Muscle layer of colon (tissue), 2 donors: ENCODE results near the gene XCL2.
"Not testable (repeated sequence)": the region's sequence is repeated elsewhere in the genome, so short reads cannot be mapped to it uniquely, and the experiment has no call there.

Experiments
- H3K27ac ChIP-seq: one replicate; pipeline ENCODE4 v1.7.0; 2013; ENCODE audit warnings: low read depth, mild to moderate bottlenecking, low read length, moderate library complexity
- H3K27me3 ChIP-seq, 2 donors: one replicate each; pipeline ENCODE4 v1.7.0; 2013; ENCODE audit warnings: low read length in 2 of 2, mild to moderate bottlenecking in 2 of 2; ENCODE audit not compliant: insufficient read depth in 2 of 2, control insufficient read depth in 1 of 2
- H3K36me3 ChIP-seq: one replicate; pipeline ENCODE4 v1.7.0; 2013; ENCODE audit warnings: mild to moderate bottlenecking, low read length; ENCODE audit not compliant: insufficient read depth
- H3K4me1 ChIP-seq: one replicate; pipeline ENCODE4 v1.7.0; 2013; ENCODE audit warnings: mild to moderate bottlenecking, low read length; ENCODE audit not compliant: insufficient read depth
- H3K4me3 ChIP-seq, 2 donors: one replicate each; pipeline ENCODE4 v1.7.0; 2013; ENCODE audit warnings: low read length in 2 of 2, low read depth in 1 of 2, mild to moderate bottlenecking in 1 of 2, moderate library complexity in 1 of 2
- H3K9ac ChIP-seq: one replicate; pipeline ENCODE4 v1.7.0; 2013; ENCODE audit warnings: low read length
- H3K9me3 ChIP-seq: one replicate; pipeline ENCODE4 v1.7.0; 2013; ENCODE audit warnings: mild to moderate bottlenecking, low read length
- donor health status: abdominal sarcoma.
- donor health status: Adenocarcinoma of cecum.

Gene XCL2

DNA sequence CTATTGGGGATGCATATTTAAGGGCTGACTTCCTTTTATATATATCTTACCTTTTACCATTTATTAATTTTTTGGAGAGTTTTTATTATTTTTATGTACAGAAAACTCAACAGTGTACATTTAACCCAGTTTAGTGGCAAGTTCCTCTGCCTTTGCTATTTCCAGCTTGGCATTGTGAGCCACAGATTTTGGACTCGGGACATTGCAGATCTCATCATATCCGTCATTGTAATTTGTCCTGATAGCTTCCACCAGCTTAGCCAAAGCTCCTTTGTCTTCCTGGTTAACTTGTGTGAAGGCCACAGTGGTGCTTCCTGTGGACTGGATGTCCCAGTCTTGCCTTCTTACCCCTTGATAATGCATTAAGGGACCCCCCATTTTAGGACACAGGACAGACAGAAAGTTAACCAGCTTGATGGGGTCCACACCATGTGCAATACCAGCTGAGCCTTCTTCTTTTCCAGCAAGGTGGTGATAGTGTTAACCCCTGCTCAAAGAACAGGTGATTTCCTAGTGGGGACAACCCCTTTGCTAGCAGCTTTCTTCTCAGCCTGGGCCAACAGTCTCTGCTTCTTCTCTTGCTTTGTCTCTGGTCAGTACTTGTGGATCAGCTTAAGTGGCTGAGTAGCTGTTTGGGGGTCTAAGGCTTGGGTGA is 34.9 kb upstream of the XCL2 start:
- H3K27ac ChIP-seq, H3K36me3 ChIP-seq, H3K9ac ChIP-seq, H3K4me3 ChIP-seq, H3K4me1 ChIP-seq, H3K9me3 ChIP-seq, H3K27me3 ChIP-seq: not testable (repeated sequence)

DNA sequence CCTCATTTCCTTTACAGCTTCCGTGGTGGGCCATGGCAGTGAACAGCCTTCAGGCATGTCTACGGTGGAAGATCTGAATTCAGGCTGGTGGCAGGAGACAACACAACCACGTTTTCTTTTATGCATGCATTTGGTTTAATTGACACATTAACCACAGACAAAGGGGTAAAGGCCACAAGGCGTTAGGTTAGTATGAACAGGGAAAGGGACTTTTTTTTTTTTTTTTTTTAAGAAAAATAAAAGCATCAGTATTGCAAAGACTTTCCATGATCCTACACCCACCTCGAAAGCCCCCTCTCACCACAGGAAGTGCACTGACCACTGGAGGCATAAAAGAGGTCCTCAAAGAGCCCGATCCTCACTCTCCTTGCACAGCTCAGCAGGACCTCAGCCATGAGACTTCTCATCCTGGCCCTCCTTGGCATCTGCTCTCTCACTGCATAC is 32.5 kb upstream of the XCL2 start, which contains the start of gene XCL1:
Gene XCL1, plus strand, starts transcription at position 361 of the 444 bp plus-strand sequence. Its CDS starts 33 bp downstream, at position 394.
- not testable (repeated sequence) for H3K9me3 ChIP-seq, H3K27ac ChIP-seq, H3K27me3 ChIP-seq, H3K9ac ChIP-seq, H3K36me3 ChIP-seq, H3K4me1 ChIP-seq, H3K4me3 ChIP-seq

DNA sequence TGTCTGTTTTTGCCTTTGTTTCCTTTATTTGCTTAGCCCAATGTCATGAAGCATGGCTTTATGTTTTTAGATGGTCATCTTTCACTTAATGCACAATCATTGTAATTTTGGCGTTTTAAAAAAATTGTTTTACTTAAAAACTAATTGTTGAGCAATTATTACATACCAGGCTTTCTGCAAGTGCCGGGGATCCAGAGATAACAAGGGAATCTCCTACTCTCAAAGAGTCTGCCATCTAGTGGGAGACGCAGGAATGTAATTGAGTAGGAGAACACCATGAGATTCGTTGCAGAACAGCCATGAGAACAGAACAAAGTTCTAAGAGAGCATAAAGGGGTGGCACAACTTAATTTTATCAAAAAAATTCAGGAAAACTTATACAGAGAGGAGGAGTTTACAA is 30.4 kb upstream of the XCL2 start:
- H3K4me1 ChIP-seq, H3K4me3 ChIP-seq, H3K27me3 ChIP-seq, H3K9ac ChIP-seq, H3K36me3 ChIP-seq, H3K27ac ChIP-seq, H3K9me3 ChIP-seq: not testable (repeated sequence)

DNA sequence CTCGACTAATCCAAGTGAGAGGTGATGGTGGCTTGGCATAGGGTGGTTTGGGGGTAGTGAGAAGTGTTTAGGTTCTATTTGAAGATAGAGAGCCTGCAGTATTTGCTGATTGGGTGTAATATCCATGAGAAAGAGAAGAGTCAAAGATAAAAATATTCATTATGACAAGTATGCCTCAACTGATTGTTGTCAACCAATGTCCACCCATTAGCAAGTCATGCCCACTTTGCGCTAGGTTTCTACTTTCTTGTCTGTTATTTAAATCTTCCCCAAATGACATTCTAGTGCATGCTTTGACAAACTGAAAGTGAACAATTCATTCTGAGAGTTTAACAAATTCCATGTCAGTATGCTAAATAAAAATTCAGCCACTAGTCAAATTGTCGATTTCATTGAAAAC is 28.8 kb upstream of the XCL2 start:
- Histone ChIP-seq H3K27me3 (no peaks in the 10 kb centered on the region), H3K27ac (no peak overlapping the region), H3K9me3 (no peaks in the 10 kb centered on the region), H3K9ac (no peak overlapping the region), H3K4me1 (no peaks in the 10 kb centered on the region), H3K4me3 (no peak overlapping the region), H3K36me3 (no peaks in the 10 kb centered on the region)

DNA sequence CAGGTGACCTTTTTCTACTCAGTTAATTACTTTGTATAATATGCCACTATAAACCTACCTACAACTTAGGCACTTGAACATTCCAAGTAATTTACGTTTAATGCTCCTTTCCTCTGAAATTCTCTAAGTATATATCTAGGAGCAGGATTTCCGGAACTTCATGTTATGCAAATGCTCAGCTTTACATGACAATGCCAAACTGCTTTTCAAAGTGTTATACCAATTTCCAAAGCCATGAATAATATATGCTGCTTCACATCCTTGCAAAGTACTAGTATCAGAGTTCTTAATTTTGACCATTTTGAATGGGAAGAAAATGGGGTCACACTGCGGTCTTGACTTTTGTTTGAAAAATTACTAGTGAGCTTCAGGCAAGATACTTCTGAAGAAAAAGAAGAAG is 26.9 kb upstream of the XCL2 start:
- Histone ChIP-seq H3K9ac (no peak overlapping the region), H3K4me3 (no peak overlapping the region), H3K27me3 (no peaks in the 10 kb centered on the region), H3K36me3 (no peaks in the 10 kb centered on the region), H3K9me3 (no peaks in the 10 kb centered on the region), H3K4me1 (no peaks in the 10 kb centered on the region), H3K27ac (no peak overlapping the region)

DNA sequence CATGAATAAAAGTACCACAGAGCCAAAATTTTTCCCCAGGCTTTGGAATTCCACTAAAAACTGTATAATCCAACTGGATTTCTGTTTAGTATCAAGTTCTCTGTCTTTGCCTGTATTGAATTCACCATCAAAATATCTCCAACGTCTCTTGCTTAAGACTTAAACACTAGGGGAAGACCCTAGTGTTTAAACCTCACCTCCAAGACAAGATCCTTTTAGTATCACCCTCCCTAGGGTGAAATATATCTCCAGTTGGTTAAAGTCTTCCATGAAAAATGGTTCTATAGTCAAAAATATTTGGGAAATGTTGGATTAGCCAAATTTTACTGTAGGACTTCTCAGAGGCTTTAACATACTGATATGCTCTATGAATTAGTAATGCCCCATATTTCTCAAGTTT is 24.5 kb upstream of the XCL2 start:
- Histone ChIP-seq H3K4me1 (no peaks in the 10 kb centered on the region), H3K9ac (no peak overlapping the region), H3K27ac (no peak overlapping the region), H3K9me3 (no peaks in the 10 kb centered on the region), H3K36me3 (no peaks in the 10 kb centered on the region), H3K4me3 (no peak overlapping the region), H3K27me3 (no peaks in the 10 kb centered on the region)

DNA sequence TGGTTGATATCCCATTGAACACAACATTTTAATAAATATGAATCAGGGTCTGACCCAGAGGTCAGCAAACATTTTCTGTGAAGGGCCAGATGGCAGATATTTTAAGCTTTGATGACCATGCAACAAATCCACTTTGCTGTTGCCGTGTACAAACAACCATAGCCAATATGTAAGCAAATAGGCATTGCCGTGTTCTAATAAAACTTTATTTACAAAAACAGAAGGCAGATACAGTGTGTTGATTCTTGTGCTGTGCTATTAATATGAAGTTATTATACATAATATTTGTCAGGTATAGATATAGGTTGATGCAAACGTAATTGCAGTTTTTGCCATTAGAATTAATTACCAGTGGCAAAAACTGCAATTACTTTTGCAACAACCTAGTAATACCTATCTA is 23.8 kb upstream of the XCL2 start:
- Histone ChIP-seq H3K9me3 (no peaks in the 10 kb centered on the region), H3K4me1 (no peaks in the 10 kb centered on the region), H3K36me3 (no peaks in the 10 kb centered on the region), H3K9ac (no peak overlapping the region), H3K4me3 (no peak overlapping the region), H3K27me3 (no peaks in the 10 kb centered on the region), H3K27ac (no peak overlapping the region)

DNA sequence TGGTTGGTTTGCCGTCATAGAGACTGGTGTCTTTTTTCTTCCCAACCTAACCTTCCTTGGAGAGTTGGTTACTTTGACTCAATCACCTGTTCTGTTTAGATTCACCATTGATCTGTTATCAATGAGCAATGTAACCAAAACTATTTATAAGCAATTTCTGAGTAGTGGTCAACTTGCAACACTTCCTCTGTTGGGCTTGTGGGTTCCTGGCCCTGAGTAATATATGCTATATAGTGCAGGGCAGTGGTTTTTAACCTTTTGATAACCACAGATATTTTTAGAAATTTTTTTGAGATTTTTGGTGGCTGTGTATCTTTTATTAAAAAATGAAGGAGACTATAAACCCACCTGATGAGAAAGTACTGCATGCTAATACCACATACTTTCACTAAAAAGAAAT is 23.2 kb upstream of the XCL2 start:
- H3K9ac ChIP-seq: no peak overlapping the region
- H3K36me3 ChIP-seq: no peaks in the 10 kb centered on the region
- H3K27me3 ChIP-seq: no peaks in the 10 kb centered on the region
- no peaks in the 10 kb centered on the region for H3K4me1 ChIP-seq
- no peak overlapping the region for H3K4me3 ChIP-seq
- no peaks in the 10 kb centered on the region for H3K9me3 ChIP-seq
- H3K27ac ChIP-seq: no peak overlapping the region

DNA sequence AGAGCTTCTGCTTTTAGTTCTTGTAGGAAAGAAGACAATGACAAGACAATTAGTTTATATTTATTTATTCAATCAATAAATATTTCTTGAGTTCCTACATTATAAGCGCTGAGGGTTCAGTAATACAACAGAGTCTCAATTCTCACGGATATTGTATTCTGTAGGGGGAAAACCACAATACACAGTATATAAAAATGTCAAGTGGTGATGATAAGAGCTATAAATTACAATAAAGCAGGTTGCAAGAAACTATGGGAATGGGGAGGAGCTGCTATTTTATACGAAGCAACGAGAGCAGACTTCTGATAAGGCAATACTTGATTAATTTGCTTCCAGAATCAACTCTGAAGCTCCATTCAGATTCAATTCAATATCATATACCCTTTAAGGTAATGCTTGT is 22.0 kb upstream of the XCL2 start:
- H3K9me3 ChIP-seq: no peaks in the 10 kb centered on the region
- H3K27me3 ChIP-seq: no peaks in the 10 kb centered on the region
- H3K4me3 ChIP-seq: no peak overlapping the region
- no peak overlapping the region for H3K27ac ChIP-seq
- H3K36me3 ChIP-seq: no peaks in the 10 kb centered on the region
- no peak overlapping the region for H3K9ac ChIP-seq
- no peaks in the 10 kb centered on the region for H3K4me1 ChIP-seq

DNA sequence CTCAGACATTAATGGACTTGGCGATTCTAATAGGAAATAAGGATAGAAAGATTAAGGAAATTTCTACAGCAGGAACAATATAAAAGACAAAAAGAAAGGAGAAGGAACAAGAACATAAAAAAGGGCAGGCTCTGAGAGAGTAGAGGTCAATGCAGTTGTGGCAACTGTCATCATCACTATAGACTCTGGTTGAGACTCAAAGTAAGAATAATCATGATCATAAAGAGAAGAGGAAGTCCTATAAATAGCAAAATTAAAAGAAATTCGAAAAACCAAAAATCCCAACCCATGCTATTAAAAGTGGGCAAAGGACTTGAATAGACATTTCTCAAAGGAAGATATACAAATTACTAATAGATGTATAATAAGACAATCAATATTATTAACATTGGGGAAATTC is 18.2 kb upstream of the XCL2 start:
- no peak overlapping the region for H3K9ac ChIP-seq
- H3K27me3 ChIP-seq: no peaks in the 10 kb centered on the region
- H3K27ac ChIP-seq: no peak overlapping the region
- no peaks in the 10 kb centered on the region for H3K36me3 ChIP-seq
- no peaks in the 10 kb centered on the region for H3K9me3 ChIP-seq
- H3K4me3 ChIP-seq: no peak overlapping the region
- no peaks in the 10 kb centered on the region for H3K4me1 ChIP-seq

DNA sequence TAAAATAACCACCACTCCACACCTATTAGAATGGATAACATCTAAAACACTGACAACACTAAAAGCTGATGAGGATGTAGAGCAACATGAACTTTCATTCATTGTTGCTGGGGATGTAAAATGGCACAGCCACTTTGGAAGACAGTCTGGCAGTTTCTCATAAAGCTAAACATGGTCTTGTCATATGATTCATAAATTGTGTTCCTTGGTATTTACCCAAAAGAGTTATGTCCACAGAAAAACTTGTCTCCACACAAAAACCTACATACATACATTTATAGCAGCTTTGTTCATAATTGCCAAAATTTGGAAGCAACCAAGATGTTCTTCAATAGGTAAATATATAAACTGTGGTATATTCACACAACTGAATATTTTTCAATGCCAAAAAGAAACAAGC is 16.6 kb upstream of the XCL2 start:
- Histone ChIP-seq H3K27me3 (no peaks in the 10 kb centered on the region), H3K27ac (no peak overlapping the region), H3K4me3 (no peak overlapping the region), H3K9ac (no peak overlapping the region), H3K9me3 (no peaks in the 10 kb centered on the region), H3K4me1 (no peaks in the 10 kb centered on the region), H3K36me3 (no peaks in the 10 kb centered on the region)

DNA sequence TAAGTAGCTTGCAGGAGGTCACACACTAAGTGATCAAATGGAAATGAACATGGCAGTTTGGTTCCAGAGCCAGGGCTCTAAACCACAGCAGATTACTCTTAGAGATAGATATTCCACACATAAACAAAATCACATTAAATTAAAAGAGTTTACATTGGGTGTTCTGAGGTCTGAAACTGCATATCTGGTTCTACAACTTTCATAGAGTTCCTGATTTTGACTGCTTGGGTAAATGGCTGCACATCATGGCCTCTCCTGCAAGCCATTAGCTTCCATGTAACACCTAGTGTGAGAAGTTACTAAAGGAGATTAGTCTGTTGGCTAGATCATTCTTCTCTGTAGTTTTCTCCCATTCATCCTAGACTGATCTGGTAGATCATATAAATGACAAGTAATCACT is 12.8 kb upstream of the XCL2 start:
- Histone ChIP-seq H3K4me1 (no peaks in the 10 kb centered on the region), H3K36me3 (no peaks in the 10 kb centered on the region), H3K9ac (no peak overlapping the region), H3K9me3 (no peaks in the 10 kb centered on the region), H3K4me3 (no peak overlapping the region), H3K27ac (no peak overlapping the region), H3K27me3 (no peaks in the 10 kb centered on the region)
